Posterior vena cava (tissue), 2 donors: ENCODE results near the gene CRIM1. TPM values are rescaled to one million over a fixed set of nuclear protein-coding genes. Genes with fewer than 3 reads are reported as not detected.

Experiments used
- DNase-seq: peaks from one replicate; pipeline ENCODE4 v3.0.0-alpha.2; 2020; ENCODE audit warnings: low spot score
- intact Hi-C, 2 donors: fragments of 100-400 bp; cut with DNase I; formaldehyde crosslinking; loops; one replicate each; pipeline versions ENCODE4 v1.14.1 to v1.14.2; 2022 to 2023
- total RNA-seq, 2 donors: library from RNA; stranded (reverse); fragmentation: NEBNext Ultra II Directional; extraction: Animal tissue kit (Norgen Biotek cat#: 25700); gene quantifications; one replicate each; pipeline ENCODE4 v1.2.1, GENCODE V29; 2021
- donor health status: DM: yes; HTN: yes; CAD: no.
- donor health status: DM: yes; HTN: yes; CAD: no.

The CRIM1 gene
- total RNA-seq, 2 donors from 2014 or later = 103 to 143 TPM

GRCh38 chr2:36387258-36387916, 31.8 kb downstream of the CRIM1 start:
- intact Hi-C loops = no loop called here
- DNase-seq = no peak

- DNase-seq = no peak
- intact Hi-C loops = no loop called here
Measured at GRCh38 chr2:36388472-36388871, 32.9 kb downstream of the CRIM1 start.

DNA sequence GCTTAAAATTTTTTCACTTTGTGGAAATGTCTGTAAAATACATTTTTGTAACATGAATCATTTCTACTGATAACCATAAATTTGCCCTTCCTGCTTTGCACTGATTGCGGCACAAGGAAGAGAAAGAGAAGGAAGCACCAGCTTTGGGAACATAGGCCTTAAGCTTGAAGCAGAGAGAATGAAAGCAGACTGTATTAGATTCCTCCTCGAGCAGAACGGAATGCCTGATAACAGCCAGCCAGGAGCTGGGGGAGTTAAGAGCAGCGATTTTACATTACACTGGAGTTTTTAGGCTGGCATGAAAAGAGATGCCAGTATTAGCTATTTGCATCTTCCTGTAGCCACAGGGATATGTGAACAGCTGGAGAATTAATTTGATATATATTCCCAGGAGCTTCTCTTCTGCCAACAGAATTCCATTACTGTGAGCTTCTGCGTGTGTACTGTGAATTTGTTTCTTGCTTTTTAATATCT, 33.5 kb downstream of the CRIM1 start:
- intact Hi-C loops = no loop called here
- DNase-seq = no peak

GRCh38 chr2:36389577-36389976, 34.0 kb downstream of the CRIM1 start:
- intact Hi-C loops = no loop called here
- DNase-seq = no peak

- no peak for DNase-seq
- intact Hi-C loops = no loop called here
Measured at GRCh38 chr2:36392571-36393255, 37.1 kb downstream of the CRIM1 start.

DNA sequence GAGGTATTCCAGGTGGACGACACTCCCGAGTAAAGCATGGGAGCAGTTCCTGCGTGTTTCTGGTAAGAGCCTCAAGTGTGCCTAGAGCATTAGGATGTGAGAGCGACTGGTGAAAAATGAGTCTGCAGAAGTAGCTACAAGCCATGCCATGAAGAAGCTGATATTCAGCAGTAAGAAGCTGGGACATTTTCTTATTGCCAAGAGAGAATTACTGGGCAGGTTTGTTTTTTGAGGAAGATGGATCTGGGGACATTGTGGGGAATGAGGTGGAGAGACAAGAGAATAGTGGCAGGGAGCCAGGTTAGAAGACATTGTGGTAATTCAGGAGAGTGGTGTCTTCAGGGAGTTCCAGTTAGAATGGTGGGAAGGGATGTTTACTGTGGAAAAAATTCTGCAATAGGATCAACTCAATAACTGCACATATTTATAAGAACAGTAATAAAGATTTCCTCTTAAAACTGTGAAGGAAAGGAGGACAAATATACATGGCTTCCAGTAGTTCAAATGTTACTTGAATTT, 38.2 kb downstream of the CRIM1 start:
- no peak for DNase-seq
- intact Hi-C loops = no loop called here

- intact Hi-C loops = no loop called here
- no peak for DNase-seq
Measured at GRCh38 chr2:36394804-36395203, 39.2 kb downstream of the CRIM1 start.

GRCh38 chr2:36395866-36396265, 40.3 kb downstream of the CRIM1 start:
- intact Hi-C loops = no loop called here

GRCh38 chr2:36396878-36397539, 41.4 kb downstream of the CRIM1 start:
- DNase-seq = no peak
- intact Hi-C loops = no loop called here

More at GRCh38 chr2:36395866-36396265, 40.3 kb downstream of the CRIM1 start:
- no peak for DNase-seq

- DNase-seq = no peak
- intact Hi-C loops = no loop called here
Measured at GRCh38 chr2:36397728-36398413, 42.3 kb downstream of the CRIM1 start.

- no peak for DNase-seq
- intact Hi-C loops = no loop called here
Measured at GRCh38 chr2:36399050-36399449, 43.5 kb downstream of the CRIM1 start.

GRCh38 chr2:36403675-36404230, 48.2 kb downstream of the CRIM1 start:
- no peak for DNase-seq
- intact Hi-C loops = no loop called here

GRCh38 chr2:36404318-36404717, 48.7 kb downstream of the CRIM1 start:
- no peak for DNase-seq
- intact Hi-C loops = no loop called here

- intact Hi-C loops = no loop called here
- no peak for DNase-seq
Measured at GRCh38 chr2:36404754-36405153, 49.2 kb downstream of the CRIM1 start.

DNA sequence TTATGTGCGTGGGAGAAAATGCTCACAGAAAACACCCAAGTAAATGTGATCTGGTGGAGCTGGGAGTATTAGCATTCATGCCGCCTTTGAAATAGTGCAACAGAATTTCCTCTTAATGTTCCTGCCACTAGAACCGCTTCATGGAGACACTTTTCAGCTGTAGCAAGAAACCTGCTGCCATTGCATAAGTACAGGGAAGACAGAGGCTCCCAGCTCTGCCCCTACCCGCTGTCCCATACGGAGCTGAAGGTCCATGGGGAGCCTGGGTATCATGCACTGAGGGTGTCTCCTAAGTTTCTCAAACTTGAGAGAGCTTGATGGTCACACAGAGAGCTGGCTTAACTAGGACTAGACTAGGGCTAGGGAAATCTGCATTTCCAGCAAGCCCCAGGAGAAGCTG, 49.6 kb downstream of the CRIM1 start:
- no peak for DNase-seq
- intact Hi-C loops = no loop called here

DNA sequence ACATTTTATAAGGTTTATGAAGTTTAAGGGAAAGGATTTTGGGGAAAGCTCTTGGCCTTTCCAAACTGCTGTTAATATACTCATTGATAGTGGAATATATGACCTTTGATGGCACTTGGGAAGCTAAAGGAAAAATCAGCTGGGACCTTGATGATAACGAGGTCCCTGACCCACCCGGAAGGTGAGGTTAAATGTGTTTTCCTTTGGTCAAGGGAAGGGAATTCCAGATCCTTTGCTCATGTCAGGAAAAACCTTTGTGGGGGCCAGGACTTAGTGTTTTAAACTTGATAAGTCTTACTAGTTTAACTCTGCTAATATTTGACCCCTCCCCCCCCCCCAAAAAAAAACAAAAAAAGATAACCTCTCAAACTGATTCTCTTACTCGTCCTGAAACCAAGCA, 50.7 kb downstream of the CRIM1 start:
- no peak for DNase-seq
- intact Hi-C loops = no loop called here

DNA sequence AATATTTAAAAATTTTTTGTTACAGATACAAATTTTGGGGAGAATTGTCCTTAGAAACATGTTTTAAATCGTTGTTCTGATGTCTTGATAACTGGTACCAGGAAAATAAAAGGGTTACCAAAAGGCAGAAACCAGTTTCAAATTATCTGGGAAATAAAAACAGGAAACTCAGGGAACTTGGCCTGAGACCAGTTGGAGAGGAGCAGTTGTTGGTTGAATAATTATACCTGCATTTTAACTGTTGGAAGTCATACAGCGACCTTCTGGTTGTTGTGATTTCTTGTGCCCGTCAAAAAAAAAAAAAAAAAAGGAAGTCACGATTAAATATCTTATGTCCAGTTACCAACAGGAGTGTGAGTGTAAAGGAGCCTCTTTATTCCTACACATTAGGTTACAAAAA, 51.8 kb downstream of the CRIM1 start:
- DNase-seq = no peak
- intact Hi-C loops = no loop called here

DNA sequence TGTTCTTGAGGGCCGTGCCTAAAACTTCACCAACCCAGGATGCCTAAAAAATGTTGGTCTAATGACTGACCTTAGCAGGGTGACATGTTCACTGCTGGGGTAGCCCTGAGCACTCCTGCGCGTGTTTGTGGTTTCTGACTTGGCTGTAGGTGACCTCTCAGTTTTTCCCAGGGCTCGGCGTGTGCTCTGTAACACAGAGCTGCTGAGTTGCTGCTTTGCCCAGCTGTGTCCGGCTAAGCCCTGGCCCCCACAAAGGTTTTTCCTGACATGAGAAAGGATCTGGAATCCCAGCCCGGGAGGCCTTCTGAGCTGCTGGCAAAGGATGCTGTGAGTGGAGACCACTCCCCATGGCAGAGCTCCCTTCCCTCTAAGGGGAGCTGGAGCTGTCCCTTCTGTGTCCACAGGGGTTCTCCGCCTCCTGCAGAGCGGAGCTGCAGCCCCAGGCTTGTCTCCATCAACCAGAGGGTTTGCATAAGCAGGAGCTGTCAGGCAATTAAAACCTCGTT, 52.7 kb downstream of the CRIM1 start:
- intact Hi-C loops = no loop called here
- DNase-seq = no peak

- intact Hi-C loops = no loop called here
- no peak for DNase-seq
Measured at GRCh38 chr2:36409335-36409734, 53.8 kb downstream of the CRIM1 start.
